Endothelial cell of umbilical vein (primary cell): ENCODE results near the gene SETX. TPM values are rescaled to one million over a fixed set of nuclear protein-coding genes. Genes with fewer than 3 reads are reported as not detected.

ENCODE experiments used
- BruUV-seq: library from RNA; stranded (reverse); fragments of 400-500 nt; replicated peaks from 2 replicates; lab custom pipeline; 2021; lab: Mats Ljungman, UMichigan
- CTCF ChIA-PET: fragments of 300-600, 350-600 bp; sonication (Branson Sonifier 250); formaldehyde crosslinking; loops from one replicate; lab custom pipeline; 2021; ENCODE audit warnings: antibody characterized with exemption, inconsistent platforms; lab: Charles Lee
- POLR2A ChIA-PET: fragments of 300-600, 350-600 bp; sonication (Branson Sonifier 250); formaldehyde crosslinking; loops from one replicate; lab custom pipeline; 2021; ENCODE audit warnings: antibody characterized with exemption, inconsistent platforms; lab: Charles Lee
- DNase-seq: peaks from one replicate; pipeline ENCODE4 v3.0.0-alpha.2; 2011; ENCODE audit warnings: low read depth, low spot score
- FAIRE-seq: peaks from 2 replicates; lab custom pipeline; 2011; peaks lifted over from hg19 to GRCh38; lab: Jason Lieb, UNC
- H2AFZ ChIP-seq: 2 replicates; pipeline ENCODE4 v1.6.0; 2012; ENCODE audit warnings: low read depth, low read length, control low read depth, inconsistent platforms
- H3K27ac ChIP-seq: 2 replicates; pipeline ENCODE4 v1.5.1; 2011; ENCODE audit warnings: low read depth, mild to moderate bottlenecking, control low read depth, low read length, moderate library complexity; ENCODE audit not compliant: insufficient read depth
- H3K27me3 ChIP-seq, 2 experiments: 2 replicates each; pipeline versions ENCODE4 v1.6.0 to v1.6.1; 2011; ENCODE audit warnings: low read length in 2 of 2, mixed read lengths in 1 of 2; ENCODE audit not compliant: control insufficient read depth in 2 of 2, insufficient read depth in 2 of 2
- H3K36me3 ChIP-seq, 2 experiments: 2 replicates in 1 of 2; 3 replicates in 1 of 2; pipeline ENCODE4 v1.5.1; 2011; ENCODE audit warnings: low read length in 2 of 2, mild to moderate bottlenecking in 1 of 2, moderate library complexity in 1 of 2; ENCODE audit not compliant: control insufficient read depth in 2 of 2, insufficient read depth in 2 of 2; ENCODE audit errors: extremely low read depth in 1 of 2
- H3K4me1 ChIP-seq: 3 replicates; pipeline ENCODE4 v1.5.1; 2011; ENCODE audit warnings: mild to moderate bottlenecking, low read length; ENCODE audit not compliant: control insufficient read depth, insufficient read depth; ENCODE audit errors: extremely low read depth
- H3K4me2 ChIP-seq: 2 replicates; pipeline ENCODE4 v1.6.1; 2011; ENCODE audit warnings: low read length, control low read depth, mixed read lengths; ENCODE audit not compliant: insufficient read depth
- H3K4me3 ChIP-seq, 3 experiments: fragments of 200-600 bp in 1 of 3; sonication (generic), shearing (Covaris generic) in 1 of 3; replicated peaks in 1 of 3; 2 replicates each; pipeline ENCODE4 v1.5.1; 2011 to 2016; ENCODE audit warnings: control low read depth in 3 of 3, low read length in 3 of 3, mild to moderate bottlenecking in 2 of 3, inconsistent platforms in 1 of 3, low read depth in 1 of 3, moderate library complexity in 1 of 3; ENCODE audit not compliant: insufficient read depth in 1 of 3
- H3K79me2 ChIP-seq: 2 replicates; pipeline ENCODE4 v1.6.0; 2012; ENCODE audit warnings: low read length, inconsistent platforms; ENCODE audit not compliant: control insufficient read depth, insufficient read depth
- H3K9ac ChIP-seq: replicated peaks from 2 replicates; pipeline ENCODE3; 2011; ENCODE audit warnings: low read length, control low read depth; ENCODE audit not compliant: insufficient read depth; ENCODE audit errors: extremely low read depth
- H3K9me1 ChIP-seq: replicated peaks from 3 replicates; pipeline ENCODE4 v1.6.0; 2011; ENCODE audit warnings: mild to moderate bottlenecking, low read length; ENCODE audit not compliant: control insufficient read depth, insufficient read depth; ENCODE audit errors: extremely low read depth
- H3K9me3 ChIP-seq: replicated peaks from 2 replicates; pipeline ENCODE4 v1.5.1; 2012; ENCODE audit warnings: low read length, inconsistent platforms; ENCODE audit not compliant: control insufficient read depth, insufficient read depth
- H4K20me1 ChIP-seq: replicated peaks from 2 replicates; pipeline ENCODE3; 2011; ENCODE audit warnings: mild to moderate bottlenecking, low read length; ENCODE audit not compliant: control insufficient read depth, insufficient read depth; ENCODE audit errors: extremely low read depth
- EZH2 ChIP-seq: IDR thresholded peaks from 2 replicates; pipeline ENCODE4 v1.6.1; 2012; ENCODE audit warnings: borderline replicate concordance, low read depth, mild to moderate bottlenecking, moderate library complexity, low read length, inconsistent platforms; ENCODE audit not compliant: severe bottlenecking
- GATA2 ChIP-seq: IDR thresholded peaks from 2 replicates; pipeline ENCODE4 v1.7.0; 2011; ENCODE audit warnings: low read depth, mild to moderate bottlenecking, moderate library complexity, mixed read lengths, low read length; ENCODE audit not compliant: insufficient read length, insufficient read depth
- dilution Hi-C: fragments of 300-500 bp; cut with MboI; formaldehyde crosslinking; loops from one replicate; pipeline ENCODE4 v1.15.0; 2019; ENCODE audit warnings: low sequenced_read_pairs; ENCODE audit not compliant: extremely low pct_ligation_motif_present
- intact Hi-C: fragments of 100-400 bp; cut with micrococcal nuclease; formaldehyde crosslinking; loops from one replicate; pipeline ENCODE4 v1.10.0; 2022
- polyA plus RNA-seq, 4 experiments: library from polyadenylated mRNA; depleted of rRNA in 3 of 4; stranded (reverse) in 3 of 4; unstranded in 1 of 4; fragments of >200 nt; gene quantifications; 2 replicates each; pipeline versions ENCODE4 v1.2.1 to v1.2.3, GENCODE V29; 2011 to 2012; ENCODE audit warnings: missing spikeins in 1 of 4
- total RNA-seq: library from RNA; stranded (reverse); gene quantifications from 2 replicates; pipeline ENCODE4 v1.2.3, GENCODE V29; 2021
- TF ChIP-seq, protein P1 (sequence below): IDR thresholded peaks from 2 replicates; pipeline ENCODE4 v1.6.1; 2011; ENCODE audit not compliant: insufficient read depth, insufficient read length

Gene SETX
- total and polyA plus RNA-seq, 2 donors (not counting 3 experiments of a cell fraction or from before 2014, with no cell fraction given), result 20.9 to 47.7 TPM

DNA sequence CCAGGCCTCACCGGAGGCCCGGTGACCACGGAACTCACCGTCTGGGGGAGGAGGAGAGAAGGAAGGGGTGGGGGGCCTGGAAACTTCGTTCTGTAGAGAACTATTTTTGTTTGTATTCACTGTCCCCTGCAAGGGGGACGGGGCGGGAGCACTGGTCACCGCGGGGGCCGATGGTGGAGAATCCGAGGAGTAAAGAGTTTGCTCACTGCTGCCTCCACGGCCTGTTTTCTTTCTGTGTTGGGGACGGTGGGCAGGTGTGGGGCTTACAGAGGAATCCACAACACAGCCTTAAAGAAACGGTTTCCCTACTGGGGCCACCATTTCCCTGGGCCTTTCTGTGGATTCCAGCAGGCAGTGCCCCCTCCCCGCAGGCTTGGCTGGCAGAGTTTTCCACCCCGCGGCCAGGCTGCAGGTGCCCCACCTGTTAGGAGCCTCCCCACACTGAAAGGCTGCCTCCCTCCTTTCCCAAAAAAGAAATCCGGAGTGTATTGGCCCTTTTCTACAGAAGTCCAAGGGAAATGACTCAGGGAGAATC lies 112.1 kb downstream of the SETX start:
- Histone ChIP-seq H3K4me3 (peak overlapping the region; percentile 54 to 91 (median 63)), H3K27me3 (peaks cover 4 to 5% of the 10 kb centered on the region in 2 experiments), H3K9ac (no peak overlapping the region), H3K79me2 (no peaks in the 10 kb centered on the region), H3K36me3 (no peaks in the 10 kb centered on the region), H3K9me1 (no peaks in the 10 kb centered on the region), H4K20me1 (no peaks in the 10 kb centered on the region), H3K4me1 (peaks cover 7% of the 10 kb centered on the region), H3K9me3 (no peaks in the 10 kb centered on the region), H2AFZ (peak overlapping the region; percentile 77), H3K4me2 (peak overlapping the region; percentile 72), H3K27ac (no peak overlapping the region)
- peak; percentile 72 for FAIRE-seq
- intact Hi-C loops (no loop called here), dilution Hi-C loops (no loop called here)
- TF ChIP-seq GATA2, result no peak
- DNase-seq, result peak; percentile 10
- POLR2A ChIA-PET, result no interaction called here
- CTCF ChIA-PET, result no interaction called here
- no TSS peak for BruUV-seq

- intact Hi-C loops (no loop called here), dilution Hi-C loops (no loop called here)
- BruUV-seq, result no TSS peak
These were observed 112.8 kb downstream of the SETX start for GRCh38 chr9:132241840-132242620.

More at GRCh38 chr9:132241840-132242620, 112.8 kb downstream of the SETX start:
- CTCF ChIA-PET, result interaction anchor here (1.0 to 10.1 kb wide), 5 partner anchors 11 to 479 kb away, joined by 3 to 408 read pairs (median 4); no protein-coding TSS in a partner anchor
- Histone ChIP-seq H3K36me3 (no peaks in the 10 kb centered on the region), H3K9ac (no peak overlapping the region), H3K27me3 (peaks cover 4 to 5% of the 10 kb centered on the region in 2 experiments), H3K4me1 (peaks cover 7% of the 10 kb centered on the region), H2AFZ (peak overlapping the region; percentile 99), H3K79me2 (no peaks in the 10 kb centered on the region), H3K27ac (no peak overlapping the region), H3K9me1 (no peaks in the 10 kb centered on the region), H3K4me3 (peak overlapping the region; percentile 54 to 91 (median 63)), H4K20me1 (no peaks in the 10 kb centered on the region), H3K4me2 (peak overlapping the region; percentile 72), H3K9me3 (no peaks in the 10 kb centered on the region)
- FAIRE-seq (no peak), DNase-seq (no peak)
- TF ChIP-seq, protein P1, sequence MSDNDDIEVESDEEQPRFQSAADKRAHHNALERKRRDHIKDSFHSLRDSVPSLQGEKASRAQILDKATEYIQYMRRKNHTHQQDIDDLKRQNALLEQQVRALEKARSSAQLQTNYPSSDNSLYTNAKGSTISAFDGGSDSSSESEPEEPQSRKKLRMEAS, result no peak
- TF ChIP-seq EZH2, result peak; percentile 32
- POLR2A ChIA-PET, result no interaction called here
